NT2/D1 (cell line): ENCODE data around the gene KCNQ5.

Source experiments
- SUZ12 ChIP-seq: IDR thresholded peaks from 2 replicates; pipeline ENCODE4 v1.6.1; 2011; ENCODE audit not compliant: insufficient read length, insufficient read depth; ENCODE audit errors: extremely low read depth
- YY1 ChIP-seq: IDR thresholded peaks from 2 replicates; pipeline ENCODE4 v1.6.1; 2011; ENCODE audit not compliant: insufficient read length, insufficient read depth

DNA sequence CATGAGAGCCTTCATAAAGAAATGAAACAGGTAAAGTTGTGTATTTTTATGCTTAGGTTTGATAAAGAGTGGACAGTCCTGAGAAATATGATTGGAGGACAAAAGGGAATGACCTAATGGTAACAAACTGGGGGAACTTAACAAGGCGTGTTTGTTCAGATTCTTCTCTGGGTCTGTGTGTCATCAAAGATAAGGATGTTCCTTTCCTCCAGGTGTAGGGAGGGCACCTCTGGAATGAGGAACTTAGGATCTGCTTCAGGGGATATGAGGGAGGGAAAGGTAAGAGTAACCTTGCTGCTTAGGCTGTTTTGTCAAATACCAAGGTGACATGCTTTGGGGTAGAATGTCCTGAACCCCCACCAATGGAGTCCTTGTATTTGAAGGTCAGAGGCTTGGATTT lies 291.9 kb downstream of the KCNQ5 start:
- TF ChIP-seq YY1 (no peak), SUZ12 (no peak)
